Neural crest cell (in vitro differentiated cells): Measurements from ENCODE around the gene EYS. TPM values are rescaled to one million over a fixed set of nuclear protein-coding genes. Genes with fewer than 3 reads are reported as not detected.

Source experiments
- DNase-seq: peaks from one replicate; pipeline ENCODE4 v3.0.0; 2021; ENCODE audit warnings: low read depth, mixed read lengths, low spot score
- H3K27ac Mint-ChIP-seq: one replicate; pipeline ENCODE4 v1.8.0; 2021; ENCODE audit warnings: mild to moderate bottlenecking, mixed read lengths; ENCODE audit not compliant: unreplicated experiment
- H3K27me3 Mint-ChIP-seq: 2 replicates; pipeline ENCODE4 v1.8.0; 2021; ENCODE audit warnings: low read depth, mild to moderate bottlenecking, mixed read lengths
- H3K36me3 Mint-ChIP-seq: 2 replicates; pipeline ENCODE4 v1.8.0; 2021; ENCODE audit warnings: low read depth, mild to moderate bottlenecking, mixed read lengths
- H3K4me1 Mint-ChIP-seq: 2 replicates; pipeline ENCODE4 v1.8.0; 2021; ENCODE audit warnings: mixed read lengths
- H3K4me3 Mint-ChIP-seq: one replicate; pipeline ENCODE4 v1.8.0; 2021; ENCODE audit warnings: mild to moderate bottlenecking, mixed read lengths
- H3K9me3 Mint-ChIP-seq: 2 replicates; pipeline ENCODE4 v1.8.0; 2021; ENCODE audit warnings: mixed read lengths
- CTCF ChIP-seq: fragments of 200-600 bp; sonication (generic); conservative IDR thresholded peaks from 2 replicates; pipeline ENCODE4 v1.5.0; 2021; ENCODE audit warnings: antibody characterized with exemption, mild to moderate bottlenecking
- total RNA-seq: library from RNA; stranded (reverse); gene quantifications from 2 replicates; pipeline ENCODE4 v1.2.1, GENCODE V29; 2021

Gene EYS
- total RNA-seq, 1 donor from 2014 or later: 0.40 TPM

GRCh38 chr6:64084185-64084663 is 1622.8 kb downstream of the EYS start:
- Mint-ChIP-seq H3K9me3 (peaks cover 2% of the 10 kb centered on the region), H3K27ac (no peak overlapping the region), H3K4me3 (no peak overlapping the region)

GRCh38 chr6:64083261-64083660 is 1623.8 kb downstream of the EYS start:
- no peak overlapping the region for H3K27ac Mint-ChIP-seq
- H3K4me1 Mint-ChIP-seq: no peaks in the 10 kb centered on the region
- H3K27me3 Mint-ChIP-seq: no peaks in the 10 kb centered on the region
- peaks cover 2% of the 10 kb centered on the region for H3K9me3 Mint-ChIP-seq
- H3K4me3 Mint-ChIP-seq: no peak overlapping the region
- no peaks in the 10 kb centered on the region for H3K36me3 Mint-ChIP-seq
- TF ChIP-seq CTCF: no peak
- no peak for DNase-seq

More at GRCh38 chr6:64084185-64084663, 1622.8 kb downstream of the EYS start:
- TF ChIP-seq CTCF: no peak
- Mint-ChIP-seq H3K36me3 (no peaks in the 10 kb centered on the region), H3K4me1 (no peaks in the 10 kb centered on the region), H3K27me3 (no peaks in the 10 kb centered on the region)
- no peak for DNase-seq

DNA sequence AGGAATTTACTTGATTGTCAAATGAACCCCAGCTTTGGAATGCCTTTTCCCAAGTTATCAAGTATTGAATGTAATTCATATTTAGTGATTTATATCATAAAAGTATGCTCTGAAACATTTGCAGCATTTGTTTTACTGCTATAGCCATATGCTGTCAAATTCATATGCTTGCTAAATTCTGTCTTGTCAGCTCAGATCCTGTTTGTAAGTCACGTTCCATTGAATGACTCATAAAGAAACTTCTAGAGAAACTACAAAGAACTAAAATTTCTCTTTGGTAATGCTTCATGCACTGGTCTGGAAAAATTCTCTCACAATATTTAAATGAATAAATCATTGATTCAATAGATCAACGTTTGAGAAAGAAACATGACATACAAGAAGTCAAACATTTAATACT is 1625.6 kb downstream of the EYS start:
- Mint-ChIP-seq H3K4me3 (no peak overlapping the region), H3K27me3 (no peaks in the 10 kb centered on the region), H3K9me3 (no peaks in the 10 kb centered on the region), H3K27ac (no peak overlapping the region), H3K4me1 (peaks cover 9% of the 10 kb centered on the region), H3K36me3 (no peaks in the 10 kb centered on the region)
- no peak for TF ChIP-seq CTCF
- no peak for DNase-seq

GRCh38 chr6:64074981-64075380 is 1632.0 kb downstream of the EYS start:
- H3K36me3 Mint-ChIP-seq: no peaks in the 10 kb centered on the region
- no peak overlapping the region for H3K4me3 Mint-ChIP-seq
- no peak for TF ChIP-seq CTCF
- H3K27ac Mint-ChIP-seq: no peak overlapping the region
- H3K4me1 Mint-ChIP-seq: peaks cover 9% of the 10 kb centered on the region
- no peaks in the 10 kb centered on the region for H3K9me3 Mint-ChIP-seq
- no peaks in the 10 kb centered on the region for H3K27me3 Mint-ChIP-seq
- no peak for DNase-seq

DNA sequence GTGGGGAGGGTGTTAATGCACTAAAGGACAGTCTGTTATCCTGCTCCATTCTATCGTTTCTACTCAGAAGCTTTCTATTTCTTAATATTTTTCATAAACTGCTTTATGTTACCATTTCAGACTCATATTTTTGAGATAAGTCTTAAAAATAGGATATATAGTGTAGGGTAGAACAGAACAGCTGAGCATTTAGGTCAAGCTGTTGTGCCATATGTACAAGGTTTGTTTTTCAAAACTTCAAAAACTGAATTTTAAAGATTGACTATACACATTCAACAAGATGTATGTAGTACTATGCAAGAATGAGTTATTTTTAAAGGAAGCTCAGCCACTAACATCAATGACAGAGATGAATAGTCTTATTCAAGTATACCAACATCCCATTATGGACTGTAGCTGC is 1634.3 kb downstream of the EYS start:
- H3K27me3 Mint-ChIP-seq: no peaks in the 10 kb centered on the region

More for the DNA sequence above, 1634.3 kb downstream of the EYS start:
- no peak overlapping the region for H3K4me3 Mint-ChIP-seq
- DNase-seq: no peak
- H3K9me3 Mint-ChIP-seq: no peaks in the 10 kb centered on the region
- H3K36me3 Mint-ChIP-seq: no peaks in the 10 kb centered on the region
- H3K27ac Mint-ChIP-seq: no peak overlapping the region
- H3K4me1 Mint-ChIP-seq: peaks cover 6% of the 10 kb centered on the region
- TF ChIP-seq CTCF: no peak
